Measurements from ENCODE around the gene KCND2.

The KCND2 gene

GRCh38 chr7:120412139-120413050 is 139.4 kb downstream of the KCND2 start:
- DNase-seq, result no peak

- DNase-seq, result no peak
Observed at GRCh38 chr7:120413164-120413563, 140.2 kb downstream of the KCND2 start.

GRCh38 chr7:120417244-120417979 is 144.4 kb downstream of the KCND2 start:
- no peak for DNase-seq

GRCh38 chr7:120421151-120421651 is 148.2 kb downstream of the KCND2 start:
- no peak for DNase-seq

- DNase-seq, result no peak
Observed at GRCh38 chr7:120431016-120431415, 158.0 kb downstream of the KCND2 start.

GRCh38 chr7:120436487-120437060 is 163.6 kb downstream of the KCND2 start:
- no peak for DNase-seq

GRCh38 chr7:120441850-120442249 is 168.9 kb downstream of the KCND2 start:
- no peak for DNase-seq

- no peak for DNase-seq
Observed at GRCh38 chr7:120442838-120443237, 169.9 kb downstream of the KCND2 start.

- no peak for DNase-seq
Observed at GRCh38 chr7:120444650-120445049, 171.7 kb downstream of the KCND2 start.

GRCh38 chr7:120445276-120445675 is 172.3 kb downstream of the KCND2 start:
- no peak for DNase-seq

GRCh38 chr7:120452665-120453064 is 179.7 kb downstream of the KCND2 start:
- DNase-seq, result no peak

- no peak for DNase-seq
Observed at GRCh38 chr7:120456699-120457098, 183.7 kb downstream of the KCND2 start.

- no peak for DNase-seq
Observed at GRCh38 chr7:120460949-120461348, 188.0 kb downstream of the KCND2 start.

GRCh38 chr7:120462991-120463390 is 190.0 kb downstream of the KCND2 start:
- DNase-seq, result no peak

GRCh38 chr7:120464104-120464503 is 191.1 kb downstream of the KCND2 start:
- no peak for DNase-seq

GRCh38 chr7:120467676-120468075 is 194.7 kb downstream of the KCND2 start:
- DNase-seq, result no peak

GRCh38 chr7:120468611-120469010 is 195.6 kb downstream of the KCND2 start:
- DNase-seq, result no peak

GRCh38 chr7:120472892-120473291 is 199.9 kb downstream of the KCND2 start:
- DNase-seq, result no peak

GRCh38 chr7:120473352-120473751 is 200.4 kb downstream of the KCND2 start:
- no peak for DNase-seq

- DNase-seq, result no peak
Observed at GRCh38 chr7:120475994-120476393, 203.0 kb downstream of the KCND2 start.

- DNase-seq, result no peak
Observed at GRCh38 chr7:120480472-120480871, 207.5 kb downstream of the KCND2 start.

- DNase-seq, result no peak
Observed at GRCh38 chr7:120480930-120481329, 208.0 kb downstream of the KCND2 start.

- no peak for DNase-seq
Observed at GRCh38 chr7:120486164-120486563, 213.2 kb downstream of the KCND2 start.

- DNase-seq, result no peak
Observed at GRCh38 chr7:120502132-120502531, 229.2 kb downstream of the KCND2 start.
